GM12874 (cell line): ENCODE results near the gene MYH14.

Experiments
- CTCF ChIP-seq: IDR thresholded peaks from 2 replicates; pipeline ENCODE4 v1.5.1; 2011; ENCODE audit warnings: low read depth, mild to moderate bottlenecking, control low read depth, low read length, moderate library complexity; ENCODE audit not compliant: insufficient read depth

Gene MYH14

GRCh38 chr19:50202962-50203280 lies 501 bp upstream of the MYH14 start:
- no peak for TF ChIP-seq CTCF

GRCh38 chr19:50204081-50204428 lies 633 bp downstream of the MYH14 start:
- TF ChIP-seq CTCF = no peak

GRCh38 chr19:50204811-50205675 lies 1.6 kb downstream of the MYH14 start:
- no peak for TF ChIP-seq CTCF

- no peak for TF ChIP-seq CTCF
These were observed 2.3 kb downstream of the MYH14 start for GRCh38 chr19:50205681-50206138.

- no peak for TF ChIP-seq CTCF
These were observed 2.8 kb downstream of the MYH14 start for GRCh38 chr19:50206191-50206590.

GRCh38 chr19:50207730-50208129 lies 4.3 kb downstream of the MYH14 start:
- no peak for TF ChIP-seq CTCF

GRCh38 chr19:50209131-50209530 lies 5.7 kb downstream of the MYH14 start:
- TF ChIP-seq CTCF = no peak
